NCI-H2196 treated with DMSO at 0.1 percent for 48 hours (cell line): ENCODE measurements around the gene SEL1L.
A peak's percentile ranks its signal among the peaks of the same experiment; 100 is the strongest.
"Not testable (repeated sequence)": the region's sequence is repeated elsewhere in the genome, so short reads cannot be mapped to it uniquely, and the experiment has no call there.

Experiments used
- DNase-seq: peaks from one replicate; lab custom pipeline; 2025; ENCODE audit not compliant: unreplicated experiment; lab: John Stamatoyannopoulos, UW

SEL1L gene

GRCh38 chr14:81449114-81449513 lies 84.5 kb downstream of the SEL1L start:
- no peak for DNase-seq

- DNase-seq, result no peak
Observed at GRCh38 chr14:81447021-81447764, 86.5 kb downstream of the SEL1L start.

DNA sequence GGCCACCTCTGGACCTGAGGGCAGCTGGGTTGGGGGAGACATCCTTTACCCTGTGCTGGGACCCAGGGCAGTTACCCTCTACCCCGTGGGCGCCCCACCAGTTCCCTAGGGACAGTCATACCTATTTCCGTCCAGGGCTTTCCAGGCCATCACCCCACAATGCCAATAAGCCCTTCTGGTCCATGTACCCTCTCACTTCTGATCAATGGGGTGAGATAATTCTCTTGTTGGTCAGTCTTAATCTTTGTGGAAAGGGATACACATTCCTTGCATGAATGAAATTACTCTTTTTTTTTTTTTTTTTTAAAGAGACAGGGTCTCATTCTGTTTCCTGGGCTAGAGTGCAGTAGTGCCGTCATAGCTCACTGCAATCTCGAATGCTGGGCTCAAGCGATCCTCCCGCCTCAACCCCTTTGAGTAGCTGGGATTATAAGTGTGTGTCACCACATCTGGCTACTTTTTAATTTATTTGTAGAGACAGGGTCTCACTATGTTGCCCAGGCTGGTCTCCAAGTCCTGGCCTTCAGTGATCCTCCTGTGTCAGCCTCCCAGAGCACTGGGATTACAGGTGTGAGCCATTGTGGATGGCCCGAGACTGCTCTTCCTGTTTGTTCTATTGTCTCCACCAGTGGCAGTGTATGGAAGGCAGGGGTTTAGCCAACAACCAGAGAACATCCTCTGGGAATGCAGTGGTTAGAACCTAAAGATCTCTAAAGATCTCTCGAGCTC lies 87.2 kb downstream of the SEL1L start:
- DNase-seq, result no peak

GRCh38 chr14:81441626-81442134 lies 92.0 kb downstream of the SEL1L start:
- no peak for DNase-seq

DNA sequence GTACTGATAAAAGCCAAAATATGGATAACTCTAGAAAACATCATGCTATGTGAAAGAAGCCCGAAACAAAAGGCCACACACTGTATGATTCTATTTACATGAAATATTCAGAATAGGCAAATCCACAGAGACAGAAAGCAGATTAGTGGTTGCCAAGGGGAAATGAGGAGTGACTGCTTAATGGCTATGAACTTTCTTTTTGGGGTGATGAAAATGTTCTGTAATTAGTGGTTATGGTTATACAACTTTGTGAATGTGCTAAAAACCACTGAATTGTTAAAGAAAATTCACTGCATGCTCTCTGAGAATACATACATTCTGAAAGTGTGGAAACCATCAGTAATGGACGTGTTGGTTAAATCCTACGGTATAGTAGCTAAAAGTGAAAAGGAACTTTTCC lies 93.6 kb downstream of the SEL1L start:
- no peak for DNase-seq

DNA sequence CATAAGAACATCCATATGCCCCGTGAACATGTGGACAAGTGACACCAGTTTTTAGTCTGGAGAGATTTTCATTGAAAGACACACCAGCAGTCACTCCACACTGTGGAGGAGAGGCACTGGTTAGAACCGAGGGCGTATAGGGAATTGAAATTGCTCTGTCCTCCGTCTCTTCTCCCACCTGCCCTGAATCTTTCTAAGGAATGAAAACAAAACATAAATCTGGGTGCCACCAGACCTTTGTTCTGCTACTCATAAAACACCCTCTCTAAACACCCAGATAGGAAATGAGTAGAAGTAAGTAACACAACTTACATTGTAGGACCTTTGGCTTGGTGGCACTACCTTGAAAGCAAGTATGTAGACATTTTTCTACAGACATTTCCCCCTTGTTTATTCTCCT lies 96.4 kb downstream of the SEL1L start:
- DNase-seq, result no peak

DNA sequence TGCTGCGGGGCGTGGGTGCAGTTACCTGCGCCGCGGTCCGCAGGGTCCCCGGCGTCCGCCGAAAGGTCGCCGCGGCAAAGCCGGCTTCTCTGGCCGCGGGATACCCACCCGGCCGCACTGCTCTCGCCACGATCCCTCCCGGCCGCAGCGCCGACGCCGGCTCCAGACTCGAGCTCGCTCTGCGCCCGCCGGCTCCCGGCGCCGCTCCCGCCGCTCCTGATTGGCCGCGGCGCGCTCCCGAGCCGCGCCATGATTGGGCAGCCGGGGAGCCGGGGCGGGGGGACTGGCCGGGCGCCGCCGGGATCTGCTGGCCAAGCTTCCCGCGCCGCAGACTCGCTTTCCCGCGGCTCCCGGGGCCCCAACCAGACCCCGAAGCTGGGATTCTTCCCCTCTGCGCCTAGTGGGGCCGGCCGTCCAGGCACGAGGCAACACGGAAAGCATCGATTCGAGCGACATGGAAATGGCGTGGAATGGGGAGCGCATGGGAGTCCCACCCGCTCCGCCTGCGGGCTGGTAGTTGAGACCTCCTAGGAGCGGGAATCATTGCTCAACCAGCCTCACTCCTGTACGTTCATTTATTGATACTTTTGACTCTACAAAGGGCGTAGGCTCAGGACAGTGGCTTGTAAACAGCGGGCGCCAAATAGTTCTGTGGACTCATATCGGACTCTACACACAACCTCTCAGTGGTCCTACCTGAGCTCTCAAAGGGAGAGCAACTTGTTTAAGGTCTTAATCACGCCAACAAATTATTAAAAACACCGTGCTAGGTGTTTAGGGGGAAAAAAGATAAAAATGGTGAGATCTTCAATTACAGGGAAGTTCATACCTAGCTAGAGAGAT lies 97.1 kb downstream of the SEL1L start:
- peak; percentile 70 for DNase-seq

DNA sequence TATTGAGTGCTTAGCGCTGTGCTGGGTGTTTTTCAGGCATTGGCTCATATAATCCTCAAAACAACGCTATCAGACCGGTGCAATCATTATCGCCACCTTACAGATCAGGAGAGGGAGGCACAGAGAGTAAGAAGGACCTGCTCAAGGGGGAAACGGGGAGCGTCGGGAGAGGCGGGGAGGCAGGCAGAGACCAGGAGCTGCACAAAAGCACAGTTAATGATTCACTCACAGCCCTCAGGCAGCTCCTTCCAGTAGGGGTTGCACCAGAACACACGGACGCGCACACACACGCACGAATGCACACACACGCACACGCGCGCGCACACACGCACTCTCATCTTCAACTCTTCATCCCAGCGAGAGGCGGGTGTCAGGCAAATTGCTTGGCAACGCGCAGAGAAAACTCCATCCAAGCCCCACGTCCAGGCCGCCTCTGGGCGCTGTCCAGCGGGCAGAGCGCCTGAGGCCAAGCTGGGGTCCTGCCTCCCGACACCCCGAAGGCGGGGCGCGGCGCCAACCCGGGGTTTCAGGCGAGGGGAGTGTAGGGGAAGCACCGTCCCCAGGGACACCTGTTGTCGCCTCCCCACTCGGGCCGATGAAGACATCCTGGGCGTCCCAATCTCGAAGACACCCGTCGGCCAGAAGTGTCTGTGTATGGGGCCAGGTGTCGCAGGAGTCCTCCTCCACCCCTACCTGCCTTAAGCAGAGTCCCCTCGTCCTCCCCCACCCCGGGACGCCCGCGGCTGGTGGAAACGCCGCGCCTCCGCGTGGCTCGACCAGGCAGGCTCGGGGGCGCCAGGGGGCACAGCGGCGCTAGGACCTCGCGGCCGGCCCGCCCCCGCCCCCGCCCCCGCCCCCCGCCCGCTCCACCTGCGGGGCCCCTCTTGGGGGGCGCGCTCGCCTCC lies 98.0 kb downstream of the SEL1L start:
- DNase-seq, result peak; percentile 35

- no peak for DNase-seq
Observed at GRCh38 chr14:81435048-81435390, 98.6 kb downstream of the SEL1L start.

GRCh38 chr14:81434230-81434629 lies 99.4 kb downstream of the SEL1L start:
- no peak for DNase-seq

DNA sequence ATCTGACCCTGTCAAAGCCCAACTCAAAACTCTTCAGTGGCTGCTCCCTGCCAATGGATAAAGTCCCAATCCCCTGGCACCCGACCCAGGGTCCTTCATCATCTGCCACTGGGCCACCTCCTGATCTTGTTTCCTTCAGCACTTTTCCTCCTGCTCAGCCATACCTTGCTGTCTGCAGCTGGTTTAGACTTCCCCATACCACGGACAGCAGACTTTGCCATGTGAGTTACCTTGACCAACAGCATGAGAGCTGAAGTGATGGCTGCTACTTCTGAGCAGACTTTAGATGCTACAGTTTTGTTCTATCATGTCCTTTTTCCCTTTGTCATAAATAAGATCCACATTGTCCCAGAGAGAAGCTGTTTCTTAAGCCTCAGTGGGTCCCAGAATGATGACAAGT lies 100.3 kb downstream of the SEL1L start:
- no peak for DNase-seq

DNA sequence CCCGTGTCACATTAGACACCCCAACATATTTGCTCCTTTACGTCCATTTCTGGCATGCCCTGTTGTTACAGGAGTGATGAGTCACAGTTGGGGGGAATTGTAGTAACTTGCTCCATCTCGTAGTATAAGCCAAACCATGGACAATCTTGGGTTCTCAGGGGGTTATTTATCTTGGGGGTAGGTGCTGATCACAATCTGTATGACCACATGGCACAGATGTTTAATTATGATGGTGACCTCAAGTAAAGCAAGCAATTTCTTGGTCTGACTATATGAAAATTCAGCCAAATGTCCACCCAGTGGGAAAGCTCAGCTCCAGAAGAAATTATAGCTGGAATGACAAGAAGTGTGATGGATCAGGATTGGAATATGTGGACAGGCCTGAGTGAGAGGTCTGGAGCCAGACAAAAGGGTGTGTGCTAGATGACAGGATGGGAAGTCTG lies 101.4 kb downstream of the SEL1L start:
- DNase-seq, result no peak

GRCh38 chr14:81430235-81430634 lies 103.4 kb downstream of the SEL1L start:
- no peak for DNase-seq

DNA sequence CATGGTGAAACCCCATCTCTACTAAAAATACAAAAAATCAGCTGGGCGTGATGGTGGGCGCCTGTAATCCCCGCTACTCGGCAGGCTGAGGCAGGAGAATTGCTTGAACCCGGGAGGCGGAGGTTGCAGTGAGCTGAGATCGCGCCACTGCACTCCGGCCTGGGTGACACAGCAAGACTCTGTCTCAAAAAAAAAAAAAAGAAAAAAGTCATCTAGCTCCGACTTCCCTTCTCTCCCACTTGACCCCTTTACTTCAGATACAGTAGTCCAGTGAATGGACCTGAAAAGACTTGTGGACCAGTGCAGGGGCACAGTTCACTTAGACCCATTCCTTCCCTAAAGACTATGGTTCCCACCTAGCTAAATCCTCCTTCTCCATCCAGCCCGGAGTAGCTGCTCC lies 103.9 kb downstream of the SEL1L start:
- not testable (repeated sequence) for DNase-seq

DNA sequence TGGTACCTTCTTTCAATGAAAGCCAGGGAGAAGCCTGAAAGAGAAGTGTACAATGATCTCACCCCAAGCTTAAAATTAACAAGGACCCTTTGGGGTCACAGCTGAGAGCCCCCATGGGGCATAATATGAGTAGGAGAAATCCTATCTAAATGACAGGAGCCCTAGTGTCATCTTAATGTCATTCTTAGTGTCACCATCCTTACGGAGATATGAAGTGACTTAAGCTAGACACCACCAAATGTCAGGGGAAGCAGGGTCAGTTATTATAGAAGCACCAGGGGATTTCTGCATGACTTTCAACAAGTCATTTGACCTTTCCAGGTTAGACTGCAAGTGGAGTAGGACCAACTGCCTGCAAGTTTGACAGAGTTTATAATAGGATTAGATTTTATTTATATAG lies 104.6 kb downstream of the SEL1L start:
- no peak for DNase-seq

DNA sequence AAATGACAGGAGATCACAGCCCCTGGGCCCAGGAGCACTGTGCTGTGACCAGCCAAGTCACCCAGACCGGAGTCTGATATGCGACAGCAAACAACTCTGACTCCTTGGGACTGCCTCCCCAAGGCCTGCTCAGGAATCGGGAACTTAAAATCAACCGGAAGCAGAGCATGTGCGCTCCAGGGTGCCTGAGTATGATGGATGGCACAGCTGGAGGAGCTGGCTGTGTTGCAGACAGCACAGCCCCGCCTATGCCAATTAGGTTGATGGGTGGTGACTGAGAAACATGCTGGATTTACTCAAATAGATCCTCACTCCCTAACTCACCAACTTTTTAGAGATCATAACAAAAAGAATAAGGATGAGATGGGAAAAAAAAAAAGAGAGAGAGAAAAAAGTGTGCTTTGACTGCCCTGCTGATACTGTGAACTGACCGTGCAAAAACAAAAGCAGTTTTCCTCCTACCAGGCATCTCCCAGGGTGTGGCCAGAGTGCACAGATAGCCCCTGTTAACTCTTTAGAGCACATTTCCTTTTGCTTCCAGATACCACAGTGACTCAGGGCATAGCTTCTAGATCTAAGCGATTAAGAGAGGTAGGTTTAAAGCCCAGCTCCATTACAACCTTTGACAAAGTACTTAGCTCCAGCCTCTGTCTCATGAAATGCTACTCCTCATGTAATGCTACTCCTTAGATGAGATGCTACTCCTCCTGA lies 106.2 kb downstream of the SEL1L start:
- DNase-seq, result no peak

- DNase-seq, result no peak
Observed at GRCh38 chr14:81423504-81423903, 110.1 kb downstream of the SEL1L start.
